NCI-H187 (cell line): ENCODE data around the gene TMEM45A.
"Not testable (repeated sequence)": the region's sequence is repeated elsewhere in the genome, so short reads cannot be mapped to it uniquely, and the experiment has no call there.

ENCODE experiments used
- DNase-seq, 2 experiments: peaks; one replicate each; lab custom pipeline; 2025; lab: John Stamatoyannopoulos, UW

The TMEM45A gene

GRCh38 chr3:100492059-100493006 lies at the start of gene TMEM45A:
TMEM45A (plus strand) TSS chr3:100492619; CDS start chr3:100555212, 62,593 bp downstream.
- DNase-seq = peak; percentile 55 to 81

- no peak for DNase-seq
Observed at GRCh38 chr3:100443690-100444089, 48.7 kb upstream of the TMEM45A start.

- not testable (repeated sequence) for DNase-seq
Observed at GRCh38 chr3:100447067-100447466, 45.4 kb upstream of the TMEM45A start.

- no peak for DNase-seq
Observed at GRCh38 chr3:100448079-100448478, 44.3 kb upstream of the TMEM45A start.

GRCh38 chr3:100449214-100449613 lies 43.2 kb upstream of the TMEM45A start:
- no peak for DNase-seq

- peak in 1 of 2 experiments; percentile 10 for DNase-seq
Observed at GRCh38 chr3:100454677-100455076, 37.7 kb upstream of the TMEM45A start.

- no peak for DNase-seq
Observed at GRCh38 chr3:100455841-100456550, 36.4 kb upstream of the TMEM45A start.

GRCh38 chr3:100456745-100457144 lies 35.7 kb upstream of the TMEM45A start:
- no peak for DNase-seq

GRCh38 chr3:100457811-100458210 lies 34.6 kb upstream of the TMEM45A start:
- no peak for DNase-seq

GRCh38 chr3:100458814-100459213 lies 33.6 kb upstream of the TMEM45A start:
- no peak for DNase-seq

GRCh38 chr3:100463002-100463401 lies 29.4 kb upstream of the TMEM45A start:
- DNase-seq = peak in 1 of 2 experiments; percentile 30

GRCh38 chr3:100463646-100464155 lies 28.7 kb upstream of the TMEM45A start:
- DNase-seq = no peak

- no peak for DNase-seq
Observed at GRCh38 chr3:100465892-100466777, 26.3 kb upstream of the TMEM45A start.

GRCh38 chr3:100467133-100467532 lies 25.3 kb upstream of the TMEM45A start:
- DNase-seq = no peak

- DNase-seq = no peak
Observed at GRCh38 chr3:100468676-100469075, 23.7 kb upstream of the TMEM45A start.

- no peak for DNase-seq
Observed at GRCh38 chr3:100470951-100471350, 21.5 kb upstream of the TMEM45A start.

GRCh38 chr3:100471444-100471843 lies 21.0 kb upstream of the TMEM45A start:
- DNase-seq = no peak

GRCh38 chr3:100477851-100478360 lies 14.5 kb upstream of the TMEM45A start:
- DNase-seq = not testable (repeated sequence)

- DNase-seq = not testable (repeated sequence)
Observed at GRCh38 chr3:100478521-100478920, 13.9 kb upstream of the TMEM45A start.

GRCh38 chr3:100480081-100480480 lies 12.3 kb upstream of the TMEM45A start:
- DNase-seq = no peak

- DNase-seq = no peak
Observed at GRCh38 chr3:100482176-100482575, 10.2 kb upstream of the TMEM45A start.
